H1 (cell line): ENCODE results near the gene DAG1. TPM values are rescaled to one million over a fixed set of nuclear protein-coding genes. Genes with fewer than 3 reads are reported as not detected.

Source experiments
- CTCF ChIA-PET: fragments of 300-600 bp; sonication (Branson Sonifier 250); formaldehyde crosslinking; loops from one replicate; lab custom pipeline; 2021; ENCODE audit not compliant: partially characterized antibody; lab: Charles Lee
- POLR2A ChIA-PET: fragments of 300-600 bp; sonication (Branson Sonifier 250); formaldehyde crosslinking; loops from one replicate; lab custom pipeline; 2021; ENCODE audit warnings: inconsistent platforms; ENCODE audit not compliant: partially characterized antibody; lab: Charles Lee
- DNase-seq, 2 experiments: peaks; one replicate each; pipeline versions ENCODE4 v3.0.0 to v3.0.0-alpha.2; 2010 to 2022; ENCODE audit warnings: low spot score in 2 of 2, low read depth in 1 of 2, mixed read lengths in 1 of 2
- FAIRE-seq: peaks from 2 replicates; lab custom pipeline; 2011; peaks lifted over from hg19 to GRCh38; lab: Jason Lieb, UNC
- H2AFZ ChIP-seq: 2 replicates; pipeline ENCODE4 v1.8.1; 2012; ENCODE audit warnings: low read length, inconsistent platforms
- H2AK5ac ChIP-seq: 2 replicates; pipeline ENCODE4 v1.6.1; 2013; ENCODE audit warnings: low read depth, low read length
- H2BK120ac ChIP-seq: replicated peaks from 2 replicates; pipeline ENCODE3; 2013; ENCODE audit warnings: low read depth, low read length, inconsistent platforms
- H2BK12ac ChIP-seq: 2 replicates; pipeline ENCODE4 v1.6.1; 2013; ENCODE audit warnings: low read depth, low read length
- H2BK15ac ChIP-seq: 2 replicates; pipeline ENCODE4 v1.6.1; 2013; ENCODE audit warnings: low read length
- H2BK20ac ChIP-seq: 2 replicates; pipeline ENCODE4 v1.6.1; 2013; ENCODE audit warnings: low read length
- H2BK5ac ChIP-seq: 2 replicates; pipeline ENCODE4 v1.6.1; 2013; ENCODE audit warnings: low read depth, low read length
- H3K14ac ChIP-seq: 2 replicates; pipeline ENCODE4 v1.6.1; 2013; ENCODE audit warnings: inconsistent platforms; ENCODE audit not compliant: insufficient read length
- H3K18ac ChIP-seq: 2 replicates; pipeline ENCODE4 v1.6.1; 2013; ENCODE audit warnings: low read length; ENCODE audit errors: extremely low read depth
- H3K23ac ChIP-seq: 2 replicates; pipeline ENCODE4 v1.6.1; 2013; ENCODE audit warnings: inconsistent platforms; ENCODE audit not compliant: insufficient read length
- H3K23me2 ChIP-seq: 2 replicates; pipeline ENCODE4 v1.6.1; 2013; ENCODE audit warnings: low read depth, low read length
- H3K27ac ChIP-seq: 2 replicates; pipeline ENCODE4 v1.6.1; 2011; ENCODE audit warnings: low read depth, low read length, inconsistent platforms
- H3K27me3 ChIP-seq, 4 experiments: replicated peaks in 1 of 4; 1 replicate in 1 of 4; 2 replicates in 3 of 4; pipeline versions ENCODE4 v1.6.1 to v1.8.1; 2011 to 2013; ENCODE audit warnings: low read length in 3 of 4, mild to moderate bottlenecking in 3 of 4, inconsistent platforms in 2 of 4, mixed read lengths in 2 of 4, moderate library complexity in 1 of 4; ENCODE audit not compliant: control insufficient read depth in 3 of 4, insufficient read depth in 3 of 4; ENCODE audit errors: extremely low read depth in 1 of 4
- H3K36me3 ChIP-seq, 4 experiments: 2 replicates each; pipeline versions ENCODE4 v1.6.1 to v1.8.1; 2011 to 2013; ENCODE audit warnings: mild to moderate bottlenecking in 4 of 4, low read length in 3 of 4, moderate library complexity in 2 of 4, control low read depth in 1 of 4, inconsistent platforms in 1 of 4; ENCODE audit not compliant: insufficient read depth in 4 of 4, control insufficient read depth in 2 of 4
- H3K4ac ChIP-seq: replicated peaks from 2 replicates; pipeline ENCODE3; 2013; ENCODE audit warnings: low read length, low read depth, mixed read lengths, inconsistent platforms; ENCODE audit not compliant: insufficient read length
- H3K4me1 ChIP-seq, 4 experiments: replicated peaks in 1 of 4; 1 replicate in 1 of 4; 2 replicates in 3 of 4; pipeline versions ENCODE4 v1.6.1 to v1.8.1; 2011 to 2013; ENCODE audit warnings: low read length in 3 of 4, inconsistent platforms in 2 of 4, mixed read lengths in 1 of 4; ENCODE audit not compliant: insufficient read depth in 4 of 4, control insufficient read depth in 3 of 4
- H3K4me2 ChIP-seq, 2 experiments: 2 replicates each; pipeline versions ENCODE4 v1.6.1 to v1.8.1; 2011 to 2013; ENCODE audit warnings: low read depth in 2 of 2, low read length in 2 of 2, control low read depth in 1 of 2, inconsistent platforms in 1 of 2, mild to moderate bottlenecking in 1 of 2; ENCODE audit not compliant: insufficient read depth in 1 of 2
- H3K4me3 ChIP-seq, 4 experiments: fragments of 200-600, 300-600 bp in 1 of 4; sonication (generic), shearing (Covaris generic), sonication (Bioruptor Twin) in 1 of 4; 2 replicates each; pipeline versions ENCODE4 v1.5.1 to v1.8.1; 2011 to 2016; ENCODE audit warnings: low read length in 4 of 4, low read depth in 3 of 4, control low read depth in 2 of 4, inconsistent platforms in 2 of 4, mild to moderate bottlenecking in 2 of 4, mixed read lengths in 1 of 4, moderate library complexity in 1 of 4; ENCODE audit not compliant: insufficient read depth in 2 of 4; ENCODE audit errors: extremely low read depth in 1 of 4
- H3K56ac ChIP-seq: replicated peaks from 2 replicates; pipeline ENCODE3; 2013; ENCODE audit warnings: low read depth, mild to moderate bottlenecking, mixed read lengths, low read length, inconsistent platforms; ENCODE audit not compliant: insufficient read length
- H3K79me1 ChIP-seq: 2 replicates; pipeline ENCODE4 v1.6.1; 2013; ENCODE audit warnings: low read depth, low read length, control low read depth
- H3K79me2 ChIP-seq, 2 experiments: 2 replicates each; pipeline versions ENCODE4 v1.6.1 to v1.8.1; 2012 to 2013; ENCODE audit warnings: low read length in 2 of 2, mild to moderate bottlenecking in 2 of 2, inconsistent platforms in 1 of 2; ENCODE audit not compliant: insufficient read depth in 2 of 2, control insufficient read depth in 1 of 2
- H3K9ac ChIP-seq, 4 experiments: replicated peaks in 1 of 4; 1 replicate in 1 of 4; 2 replicates in 3 of 4; pipeline versions ENCODE4 v1.6.1 to v1.8.1; 2011 to 2013; ENCODE audit warnings: low read depth in 3 of 4, low read length in 3 of 4, control low read depth in 2 of 4, mild to moderate bottlenecking in 2 of 4, moderate library complexity in 2 of 4, inconsistent platforms in 1 of 4; ENCODE audit errors: extremely low read depth in 1 of 4
- H3K9me3 ChIP-seq, 2 experiments: 2 replicates each; pipeline versions ENCODE4 v1.6.1 to v1.8.1; 2012 to 2013; ENCODE audit warnings: mild to moderate bottlenecking in 2 of 2, moderate library complexity in 2 of 2, control low read depth in 1 of 2, inconsistent platforms in 1 of 2, low read depth in 1 of 2, low read length in 1 of 2, mixed read lengths in 1 of 2; ENCODE audit not compliant: insufficient read depth in 2 of 2
- H4K20me1 ChIP-seq, 2 experiments: replicated peaks in 1 of 2; 2 replicates each; pipeline versions ENCODE3 to v1.8.1; 2011 to 2013; ENCODE audit warnings: inconsistent platforms in 2 of 2, low read length in 2 of 2, mild to moderate bottlenecking in 1 of 2; ENCODE audit not compliant: insufficient read depth in 2 of 2, control insufficient read depth in 1 of 2
- H4K5ac ChIP-seq: 2 replicates; pipeline ENCODE4 v1.6.1; 2013; ENCODE audit warnings: low read length, low read depth, mixed read lengths, inconsistent platforms; ENCODE audit not compliant: insufficient read length
- H4K8ac ChIP-seq: 2 replicates; pipeline ENCODE4 v1.8.0; 2013; ENCODE audit warnings: mild to moderate bottlenecking, moderate library complexity, low read length, inconsistent platforms; ENCODE audit not compliant: insufficient read depth; ENCODE audit errors: extremely low read depth
- H4K91ac ChIP-seq: replicated peaks from 2 replicates; pipeline ENCODE3; 2013; ENCODE audit warnings: low read length, mixed read lengths, inconsistent platforms; ENCODE audit not compliant: insufficient read length
- BCL11A ChIP-seq, 2 experiments: IDR thresholded peaks; one replicate each; pipeline ENCODE4 v1.6.1; 2011; ENCODE audit warnings: low read depth in 2 of 2, low read length in 2 of 2, mild to moderate bottlenecking in 2 of 2
- HDAC6 ChIP-seq: IDR thresholded peaks from one replicate; pipeline ENCODE4 v1.7.1; 2012; ENCODE audit warnings: low read depth, mild to moderate bottlenecking, inconsistent platforms, low read length, moderate library complexity
- KDM5A ChIP-seq: fragments of 200-600 bp; IDR thresholded peaks from 2 replicates; pipeline ENCODE4 v1.7.1; 2012; ENCODE audit warnings: mild to moderate bottlenecking, low read length, inconsistent platforms, mixed read lengths
- POLR2A ChIP-seq, 2 experiments: IDR thresholded peaks; 1 replicate in 1 of 2; 2 replicates in 1 of 2; pipeline ENCODE4 v1.6.1; 2011; ENCODE audit warnings: low read depth in 2 of 2, low read length in 2 of 2, mild to moderate bottlenecking in 2 of 2; ENCODE audit errors: control extremely low read depth in 1 of 2
- POLR2AphosphoS5 ChIP-seq: IDR thresholded peaks from 2 replicates; pipeline ENCODE4 v1.6.1; 2011; ENCODE audit warnings: low read depth, low read length
- SIX5 ChIP-seq: IDR thresholded peaks from 2 replicates; pipeline ENCODE4 v1.6.1; 2011; ENCODE audit warnings: mild to moderate bottlenecking, low read depth, low read length
- TAF1 ChIP-seq: IDR thresholded peaks from 2 replicates; pipeline ENCODE4 v1.6.1; 2011; ENCODE audit warnings: mild to moderate bottlenecking, low read depth, low read length
- TBP ChIP-seq: IDR thresholded peaks from 2 replicates; pipeline ENCODE4 v1.6.1; 2011; ENCODE audit warnings: low read depth, low read length, improper control_type of control experiment
- YY1 ChIP-seq: IDR thresholded peaks from 2 replicates; pipeline ENCODE4 v1.6.1; 2011; ENCODE audit warnings: low read depth, mild to moderate bottlenecking, low read length
- WGBS, 2 experiments: shearing (Covaris generic) in 1 of 2; methylation state at CpG; one replicate each; pipeline versions ENCODE4 v1.1.6 to v1.1.7; 2013 to 2015; ENCODE audit warnings: low lambda C conversion rate in 2 of 2, mixed read lengths in 2 of 2, inconsistent platforms in 1 of 2, low coverage in 1 of 2, missing lambda C conversion rate in 1 of 2; ENCODE audit not compliant: insufficient replicate concordance in 2 of 2, insufficient coverage in 1 of 2, insufficient read length in 1 of 2; ENCODE audit errors: extremely low coverage in 1 of 2, missing lambda C conversion rate in 1 of 2; 5-methylcytosine and 5-hydroxymethylcytosine counted together
- polyA plus RNA-seq, 7 experiments: library from polyadenylated mRNA; depleted of rRNA in 3 of 7; stranded (reverse) in 5 of 7; unstranded in 2 of 7; fragments of >200 nt in 5 of 7; fragments of 200-250 nt in 2 of 7; gene quantifications; 1 replicate in 5 of 7; 2 replicates in 1 of 7; 4 replicates in 1 of 7; pipeline versions ENCODE4 v1.2.1 to v1.2.3, GENCODE V29; 2011 to 2013; ENCODE audit warnings: missing spikeins in 2 of 7, mixed read lengths in 2 of 7
- total RNA-seq: library from RNA; stranded (reverse); fragmentation: NEBNext Ultra II Directional; extraction: Animal tissue kit (Norgen Biotek cat#: 25700); gene quantifications from 2 replicates; pipeline ENCODE4 v1.2.1, GENCODE V29; 2021
- TF ChIP-seq, protein P1 (sequence below), 3 experiments: IDR thresholded peaks; 1 replicate in 2 of 3; 2 replicates in 1 of 3; pipeline versions ENCODE4 v1.5.1 to v1.6.1; 2011; ENCODE audit warnings: low read length in 3 of 3, mild to moderate bottlenecking in 3 of 3, inconsistent platforms in 2 of 3, low read depth in 1 of 3, moderate library complexity in 1 of 3; ENCODE audit not compliant: insufficient read depth in 1 of 3; ENCODE audit errors: control extremely low read depth in 1 of 3
- TF ChIP-seq, protein P2 (sequence below): IDR thresholded peaks from 2 replicates; pipeline ENCODE4 v1.6.1; 2012; ENCODE audit warnings: low read length, inconsistent platforms

Gene DAG1
- total and polyA plus RNA-seq, 2 of the 8 experiments (the other 6 are each of a cell fraction or from before 2014, with no cell fraction given) = 97.5 to 138 TPM

DNA sequence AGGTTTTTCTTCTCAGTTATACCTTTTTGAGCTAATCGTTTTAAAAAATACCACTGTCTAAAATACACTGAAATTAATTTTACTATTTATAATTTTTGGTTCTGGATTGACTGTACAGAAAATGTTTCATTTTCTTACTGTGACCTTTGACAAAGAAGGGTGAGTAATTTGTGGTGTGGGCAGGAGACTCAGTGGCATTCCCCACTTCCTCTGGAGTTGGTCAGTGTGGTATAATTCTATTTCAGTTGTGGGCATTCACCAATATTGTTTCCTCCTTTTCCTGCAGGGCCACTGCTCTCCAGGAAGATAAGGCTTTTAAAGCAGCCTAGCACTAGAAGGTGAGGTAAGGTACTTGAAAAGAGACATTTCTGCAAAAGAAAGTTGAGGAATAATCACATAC, 6.5 kb downstream of the DAG1 start:
- Histone ChIP-seq H3K36me3 (peaks cover 2 to 28% (median 8%) of the 10 kb centered on the region in 4 experiments; a peak in 5 of 8 replicates), H3K23ac (no peak overlapping the region), H2BK5ac (no peak overlapping the region), H2BK20ac (no peak overlapping the region), H3K27me3 (no peaks in the 10 kb centered on the region), H3K4ac (no peak overlapping the region), H3K4me2 (no peak overlapping the region), H3K56ac (no peak overlapping the region), H2AK5ac (no peak overlapping the region), H2BK12ac (no peak overlapping the region), H4K91ac (no peak overlapping the region), H3K9ac (no peak overlapping the region), H3K9me3 (no peaks in the 10 kb centered on the region), H3K79me1 (peaks cover 4% of the 10 kb centered on the region; the same call in 1 of the 2 replicates), H3K23me2 (no peaks in the 10 kb centered on the region; the same call in 1 of the 2 replicates), H3K18ac (no peak overlapping the region), H4K20me1 (peaks cover 0 to 4% of the 10 kb centered on the region in 2 experiments), H3K27ac (no peak overlapping the region), H3K4me3 (no peak overlapping the region), H2BK15ac (no peak overlapping the region), H2BK120ac (no peak overlapping the region), H4K5ac (no peak overlapping the region), H3K79me2 (peaks cover 7 to 59% of the 10 kb centered on the region in 2 experiments), H3K14ac (no peak overlapping the region), H2AFZ (no peak overlapping the region), H4K8ac (no peak overlapping the region), H3K4me1 (peaks cover 3 to 8% (median 5%) of the 10 kb centered on the region in 4 experiments)
- no peak for FAIRE-seq
- WGBS, 2 experiments = 93% methylated on average over 1 of the region's 1 CpG; no CpG with 5 or more reads in 1 of the 2 experiments
- no peak for DNase-seq
- ChIA-PET POLR2A (interaction anchor here (0.6 to 9.1 kb wide), 6 partner anchors 8 to 381 kb away, joined by 3 to 205 read pairs (median 4); no protein-coding TSS in a partner anchor), CTCF (interaction anchor here (0.7 to 2.5 kb wide), 4 partner anchors 14 to 48 kb away, joined by 3 to 9 read pairs (median 3); no protein-coding TSS in a partner anchor)
- no peak for TF ChIP-seq YY1
- TF ChIP-seq, protein P1, sequence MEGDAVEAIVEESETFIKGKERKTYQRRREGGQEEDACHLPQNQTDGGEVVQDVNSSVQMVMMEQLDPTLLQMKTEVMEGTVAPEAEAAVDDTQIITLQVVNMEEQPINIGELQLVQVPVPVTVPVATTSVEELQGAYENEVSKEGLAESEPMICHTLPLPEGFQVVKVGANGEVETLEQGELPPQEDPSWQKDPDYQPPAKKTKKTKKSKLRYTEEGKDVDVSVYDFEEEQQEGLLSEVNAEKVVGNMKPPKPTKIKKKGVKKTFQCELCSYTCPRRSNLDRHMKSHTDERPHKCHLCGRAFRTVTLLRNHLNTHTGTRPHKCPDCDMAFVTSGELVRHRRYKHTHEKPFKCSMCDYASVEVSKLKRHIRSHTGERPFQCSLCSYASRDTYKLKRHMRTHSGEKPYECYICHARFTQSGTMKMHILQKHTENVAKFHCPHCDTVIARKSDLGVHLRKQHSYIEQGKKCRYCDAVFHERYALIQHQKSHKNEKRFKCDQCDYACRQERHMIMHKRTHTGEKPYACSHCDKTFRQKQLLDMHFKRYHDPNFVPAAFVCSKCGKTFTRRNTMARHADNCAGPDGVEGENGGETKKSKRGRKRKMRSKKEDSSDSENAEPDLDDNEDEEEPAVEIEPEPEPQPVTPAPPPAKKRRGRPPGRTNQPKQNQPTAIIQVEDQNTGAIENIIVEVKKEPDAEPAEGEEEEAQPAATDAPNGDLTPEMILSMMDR (IDR thresholded peaks at IDR 0.05; ENCODE audit: control extremely low read depth in 1 of 3, insufficient read depth in 1 of 3, low read depth in 1 of 3, low read length in 3 of 3) = no peak
- TF ChIP-seq POLR2A (IDR thresholded peaks at IDR 0.05; ENCODE audit: control extremely low read depth in 1 of 2, low read depth in 2 of 2, low read length in 2 of 2) = no peak
- TF ChIP-seq SIX5 = no peak
- TF ChIP-seq POLR2AphosphoS5 = no peak
- TF ChIP-seq TAF1 = no peak
- no peak for TF ChIP-seq HDAC6
- no peak for TF ChIP-seq KDM5A
- TF ChIP-seq BCL11A (IDR thresholded peaks at IDR 0.05; ENCODE audit: low read depth in 2 of 2, low read length in 2 of 2) = no peak
- TF ChIP-seq TBP = no peak
- TF ChIP-seq, protein P2, sequence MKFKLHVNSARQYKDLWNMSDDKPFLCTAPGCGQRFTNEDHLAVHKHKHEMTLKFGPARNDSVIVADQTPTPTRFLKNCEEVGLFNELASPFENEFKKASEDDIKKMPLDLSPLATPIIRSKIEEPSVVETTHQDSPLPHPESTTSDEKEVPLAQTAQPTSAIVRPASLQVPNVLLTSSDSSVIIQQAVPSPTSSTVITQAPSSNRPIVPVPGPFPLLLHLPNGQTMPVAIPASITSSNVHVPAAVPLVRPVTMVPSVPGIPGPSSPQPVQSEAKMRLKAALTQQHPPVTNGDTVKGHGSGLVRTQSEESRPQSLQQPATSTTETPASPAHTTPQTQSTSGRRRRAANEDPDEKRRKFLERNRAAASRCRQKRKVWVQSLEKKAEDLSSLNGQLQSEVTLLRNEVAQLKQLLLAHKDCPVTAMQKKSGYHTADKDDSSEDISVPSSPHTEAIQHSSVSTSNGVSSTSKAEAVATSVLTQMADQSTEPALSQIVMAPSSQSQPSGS = no peak
- TF ChIP-seq, all 59 proteins: peak for 0
